Stomach (tissue), 4 donors: ENCODE data around the gene TTC28.

Experiments
- EP300 ChIP-seq: sonication (generic); formaldehyde crosslinking; IDR thresholded peaks from one replicate; pipeline ENCODE4 v1.6.1; 2017; ENCODE audit warnings: antibody characterized with exemption
- POLR2A ChIP-seq, 4 donors: fragments of 450-650 bp; IDR thresholded peaks; one replicate each; pipeline ENCODE4 v1.6.1; 2016; ENCODE audit warnings: antibody characterized with exemption in 4 of 4, control low read depth in 2 of 4, mild to moderate bottlenecking in 1 of 4, moderate library complexity in 1 of 4
- POLR2AphosphoS5 ChIP-seq, 3 donors: sonication (generic); formaldehyde crosslinking; IDR thresholded peaks; one replicate each; pipeline ENCODE4 v1.6.1; 2016; ENCODE audit warnings: antibody characterized with exemption in 3 of 3
- TF ChIP-seq, protein P1 (sequence below), 7 experiments: fragments of 450-650 bp in 4 of 7; fragments of 200-600 bp in 3 of 7; sonication (generic) in 3 of 7; IDR thresholded peaks; one replicate each; pipeline ENCODE4 v1.5.1; 2016 to 2019; ENCODE audit warnings: antibody characterized with exemption in 7 of 7, control low read depth in 2 of 7, mild to moderate bottlenecking in 1 of 7

DNA sequence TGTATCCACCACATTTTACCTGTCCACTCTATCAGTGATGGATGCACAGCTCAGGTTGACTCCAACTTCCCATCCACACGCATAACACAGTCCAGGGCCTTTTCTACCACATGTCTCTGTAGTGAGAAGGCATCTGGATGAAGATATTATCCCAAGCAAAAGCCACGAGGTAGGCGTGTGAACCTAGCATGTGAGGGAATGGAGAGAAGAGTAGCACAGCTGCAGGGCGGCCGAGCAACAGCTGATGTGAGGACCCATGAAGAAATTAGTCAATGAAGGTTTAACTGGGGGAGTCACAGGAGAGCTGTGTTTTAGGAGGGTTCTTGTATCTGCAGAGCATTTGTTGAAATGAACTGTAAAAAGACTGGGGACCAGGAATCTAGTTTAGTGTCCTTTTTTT, 616.0 kb downstream of the TTC28 start:
- TF ChIP-seq, protein P1, sequence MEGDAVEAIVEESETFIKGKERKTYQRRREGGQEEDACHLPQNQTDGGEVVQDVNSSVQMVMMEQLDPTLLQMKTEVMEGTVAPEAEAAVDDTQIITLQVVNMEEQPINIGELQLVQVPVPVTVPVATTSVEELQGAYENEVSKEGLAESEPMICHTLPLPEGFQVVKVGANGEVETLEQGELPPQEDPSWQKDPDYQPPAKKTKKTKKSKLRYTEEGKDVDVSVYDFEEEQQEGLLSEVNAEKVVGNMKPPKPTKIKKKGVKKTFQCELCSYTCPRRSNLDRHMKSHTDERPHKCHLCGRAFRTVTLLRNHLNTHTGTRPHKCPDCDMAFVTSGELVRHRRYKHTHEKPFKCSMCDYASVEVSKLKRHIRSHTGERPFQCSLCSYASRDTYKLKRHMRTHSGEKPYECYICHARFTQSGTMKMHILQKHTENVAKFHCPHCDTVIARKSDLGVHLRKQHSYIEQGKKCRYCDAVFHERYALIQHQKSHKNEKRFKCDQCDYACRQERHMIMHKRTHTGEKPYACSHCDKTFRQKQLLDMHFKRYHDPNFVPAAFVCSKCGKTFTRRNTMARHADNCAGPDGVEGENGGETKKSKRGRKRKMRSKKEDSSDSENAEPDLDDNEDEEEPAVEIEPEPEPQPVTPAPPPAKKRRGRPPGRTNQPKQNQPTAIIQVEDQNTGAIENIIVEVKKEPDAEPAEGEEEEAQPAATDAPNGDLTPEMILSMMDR (IDR thresholded peaks at IDR 0.05): no peak
- TF ChIP-seq POLR2A (IDR thresholded peaks at IDR 0.05) (no peak), POLR2AphosphoS5 (IDR thresholded peaks at IDR 0.05) (no peak), EP300 (no peak)
